Measurements from ENCODE around the gene HNRNPUL2.

- TF ChIP-seq, protein P1, sequence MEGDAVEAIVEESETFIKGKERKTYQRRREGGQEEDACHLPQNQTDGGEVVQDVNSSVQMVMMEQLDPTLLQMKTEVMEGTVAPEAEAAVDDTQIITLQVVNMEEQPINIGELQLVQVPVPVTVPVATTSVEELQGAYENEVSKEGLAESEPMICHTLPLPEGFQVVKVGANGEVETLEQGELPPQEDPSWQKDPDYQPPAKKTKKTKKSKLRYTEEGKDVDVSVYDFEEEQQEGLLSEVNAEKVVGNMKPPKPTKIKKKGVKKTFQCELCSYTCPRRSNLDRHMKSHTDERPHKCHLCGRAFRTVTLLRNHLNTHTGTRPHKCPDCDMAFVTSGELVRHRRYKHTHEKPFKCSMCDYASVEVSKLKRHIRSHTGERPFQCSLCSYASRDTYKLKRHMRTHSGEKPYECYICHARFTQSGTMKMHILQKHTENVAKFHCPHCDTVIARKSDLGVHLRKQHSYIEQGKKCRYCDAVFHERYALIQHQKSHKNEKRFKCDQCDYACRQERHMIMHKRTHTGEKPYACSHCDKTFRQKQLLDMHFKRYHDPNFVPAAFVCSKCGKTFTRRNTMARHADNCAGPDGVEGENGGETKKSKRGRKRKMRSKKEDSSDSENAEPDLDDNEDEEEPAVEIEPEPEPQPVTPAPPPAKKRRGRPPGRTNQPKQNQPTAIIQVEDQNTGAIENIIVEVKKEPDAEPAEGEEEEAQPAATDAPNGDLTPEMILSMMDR (IDR thresholded peaks at IDR 0.05; ENCODE audit: poor library complexity), result no peak
- TF ChIP-seq EZH2 (IDR thresholded peaks at IDR 0.05; ENCODE audit: borderline replicate concordance) (no peak), EZH2phosphoT487 (IDR thresholded peaks at IDR 0.05; ENCODE audit: low read depth, severe bottlenecking, unreplicated experiment) (no peak)
These were observed 1.1 kb upstream of the HNRNPUL2 start, which contains the start of gene TTC9C for GRCh38 chr11:62728171-62728988.
